ENCODE measurements around the gene CCSER1.

- TF ChIP-seq, protein P1, sequence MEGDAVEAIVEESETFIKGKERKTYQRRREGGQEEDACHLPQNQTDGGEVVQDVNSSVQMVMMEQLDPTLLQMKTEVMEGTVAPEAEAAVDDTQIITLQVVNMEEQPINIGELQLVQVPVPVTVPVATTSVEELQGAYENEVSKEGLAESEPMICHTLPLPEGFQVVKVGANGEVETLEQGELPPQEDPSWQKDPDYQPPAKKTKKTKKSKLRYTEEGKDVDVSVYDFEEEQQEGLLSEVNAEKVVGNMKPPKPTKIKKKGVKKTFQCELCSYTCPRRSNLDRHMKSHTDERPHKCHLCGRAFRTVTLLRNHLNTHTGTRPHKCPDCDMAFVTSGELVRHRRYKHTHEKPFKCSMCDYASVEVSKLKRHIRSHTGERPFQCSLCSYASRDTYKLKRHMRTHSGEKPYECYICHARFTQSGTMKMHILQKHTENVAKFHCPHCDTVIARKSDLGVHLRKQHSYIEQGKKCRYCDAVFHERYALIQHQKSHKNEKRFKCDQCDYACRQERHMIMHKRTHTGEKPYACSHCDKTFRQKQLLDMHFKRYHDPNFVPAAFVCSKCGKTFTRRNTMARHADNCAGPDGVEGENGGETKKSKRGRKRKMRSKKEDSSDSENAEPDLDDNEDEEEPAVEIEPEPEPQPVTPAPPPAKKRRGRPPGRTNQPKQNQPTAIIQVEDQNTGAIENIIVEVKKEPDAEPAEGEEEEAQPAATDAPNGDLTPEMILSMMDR (conservative IDR thresholded peaks at IDR 0.05; ENCODE audit: low read length) = no peak
- no peak for TF ChIP-seq EZH2phosphoT487 (IDR thresholded peaks at IDR 0.05; ENCODE audit: borderline replicate concordance, low read depth, low read length)
Measured at GRCh38 chr4:90280954-90281353, 153.8 kb downstream of the CCSER1 start.
